Measurements from ENCODE around the gene TBC1D1. TPM values are rescaled to one million over a fixed set of nuclear protein-coding genes. Genes with fewer than 3 reads are reported as not detected.

The TBC1D1 gene
- total RNA-seq, 1 experiment from 2014 or later: 28.5 TPM

DNA sequence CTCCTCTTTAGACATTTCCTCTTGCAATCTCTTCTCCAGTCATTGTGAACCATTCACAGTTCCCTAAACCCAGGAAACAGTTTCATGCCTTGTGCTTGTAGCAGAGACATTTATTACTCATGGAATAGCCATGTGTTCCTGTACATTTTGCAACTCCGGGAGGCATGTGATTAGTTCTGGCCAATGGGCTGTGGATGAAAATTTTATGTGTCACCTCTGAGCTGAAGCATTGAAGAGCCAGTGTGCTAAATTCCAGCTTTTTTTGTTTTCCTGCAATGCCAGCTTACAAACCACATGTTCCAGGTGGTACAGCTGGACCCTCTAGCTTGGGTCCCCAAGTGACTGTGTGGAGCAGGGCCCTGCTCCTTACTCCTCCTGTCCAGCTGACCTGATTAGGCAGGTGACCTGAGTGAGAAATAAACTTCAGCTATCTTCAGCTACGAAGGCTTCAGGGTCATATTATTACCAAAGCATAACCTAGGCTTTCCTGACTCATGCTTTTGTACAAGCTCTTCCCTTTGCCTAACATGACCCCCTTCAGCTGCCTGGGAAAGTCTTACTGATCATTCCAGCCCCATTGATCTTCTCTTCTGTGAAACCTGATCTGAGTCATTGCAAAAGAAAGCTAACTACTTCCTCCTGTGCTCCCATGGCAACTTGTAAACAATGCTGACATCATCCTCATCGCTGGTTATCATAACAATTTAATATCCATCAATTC lies 269.8 kb downstream of the TBC1D1 start:
- H3K4me3 ChIP-seq (ENCODE audit: low read depth, low read length): no peak overlapping the region
- intact Hi-C loops (cut with micrococcal nuclease; ENCODE audit: unreplicated experiment): no loop called here
- no peaks in the 10 kb centered on the region for H3K27me3 ChIP-seq (replicated peaks; ENCODE audit: control insufficient read depth, insufficient read depth, low read length)
- Mint-ChIP-seq H3K4me3 (ENCODE audit: unreplicated experiment) (no peak overlapping the region), H3K9me3 (ENCODE audit: unreplicated experiment) (peaks cover 6% of the 10 kb centered on the region), H3K27me3 (ENCODE audit: insufficient read depth, unreplicated experiment) (no peaks in the 10 kb centered on the region), H3K36me3 (ENCODE audit: insufficient read depth, unreplicated experiment) (no peaks in the 10 kb centered on the region), H3K4me1 (ENCODE audit: low read depth, unreplicated experiment) (peaks cover 11% of the 10 kb centered on the region), H3K27ac (ENCODE audit: unreplicated experiment) (peak overlapping the region; percentile 76)
- no peaks in the 10 kb centered on the region for H3K4me1 ChIP-seq
- no peak for TF ChIP-seq CTCF (IDR thresholded peaks at IDR 0.05; ENCODE audit: insufficient read depth in 1 of 2, low read depth in 1 of 2, low read length in 1 of 2, severe bottlenecking in 1 of 2, unreplicated experiment in 1 of 2)
- CTCF ChIA-PET: interaction anchor here (0.5 to 0.6 kb wide), 2 partner anchors 50 to 461 kb away, joined by 3 read pairs; no protein-coding TSS in a partner anchor
- DNase-seq: peak in 1 of 2 experiments; percentile 19
- no TSS peak for BruUV-seq (replicated peaks)
- POLR2A ChIA-PET: no interaction called here
- no peaks in the 10 kb centered on the region for H3K9me3 ChIP-seq
- no peaks in the 10 kb centered on the region for H3K36me3 ChIP-seq (ENCODE audit: control insufficient read depth, insufficient read depth, low read length)

- Mint-ChIP-seq H3K27ac (ENCODE audit: unreplicated experiment) (peak overlapping the region; percentile 76), H3K4me1 (ENCODE audit: low read depth, unreplicated experiment) (peaks cover 11% of the 10 kb centered on the region), H3K4me3 (ENCODE audit: unreplicated experiment) (no peak overlapping the region), H3K9me3 (ENCODE audit: unreplicated experiment) (peaks cover 9% of the 10 kb centered on the region), H3K27me3 (ENCODE audit: insufficient read depth, unreplicated experiment) (no peaks in the 10 kb centered on the region), H3K36me3 (ENCODE audit: insufficient read depth, unreplicated experiment) (no peaks in the 10 kb centered on the region)
- DNase-seq: no peak
- Histone ChIP-seq H3K36me3 (ENCODE audit: control insufficient read depth, insufficient read depth, low read length) (no peaks in the 10 kb centered on the region), H3K4me1 (no peaks in the 10 kb centered on the region), H3K9me3 (no peaks in the 10 kb centered on the region), H3K27me3 (replicated peaks; ENCODE audit: control insufficient read depth, insufficient read depth, low read length) (no peaks in the 10 kb centered on the region), H3K4me3 (ENCODE audit: low read depth, low read length) (no peak overlapping the region)
- BruUV-seq (replicated peaks): no TSS peak
- intact Hi-C loops (cut with micrococcal nuclease; ENCODE audit: unreplicated experiment): no loop called here
- ChIA-PET CTCF (interaction anchor here (0.5 to 0.6 kb wide), 2 partner anchors 49 to 460 kb away, joined by 3 read pairs; no protein-coding TSS in a partner anchor), POLR2A (no interaction called here)
- TF ChIP-seq CTCF (IDR thresholded peaks at IDR 0.05; ENCODE audit: insufficient read depth in 1 of 2, low read depth in 1 of 2, low read length in 1 of 2, severe bottlenecking in 1 of 2, unreplicated experiment in 1 of 2): no peak
Measured at GRCh38 chr4:38161208-38162113, 270.6 kb downstream of the TBC1D1 start.

GRCh38 chr4:38162240-38162784 lies 271.4 kb downstream of the TBC1D1 start:
- no peak overlapping the region for H3K4me3 Mint-ChIP-seq (ENCODE audit: unreplicated experiment)

More at GRCh38 chr4:38162240-38162784, 271.4 kb downstream of the TBC1D1 start:
- no peaks in the 10 kb centered on the region for H3K27me3 Mint-ChIP-seq (ENCODE audit: insufficient read depth, unreplicated experiment)
- POLR2A ChIA-PET: no interaction called here
- no peaks in the 10 kb centered on the region for H3K36me3 Mint-ChIP-seq (ENCODE audit: insufficient read depth, unreplicated experiment)
- intact Hi-C loops (cut with micrococcal nuclease; ENCODE audit: unreplicated experiment): no loop called here
- Histone ChIP-seq H3K4me1 (no peaks in the 10 kb centered on the region), H3K4me3 (ENCODE audit: low read depth, low read length) (no peak overlapping the region), H3K9me3 (no peaks in the 10 kb centered on the region), H3K27me3 (replicated peaks; ENCODE audit: control insufficient read depth, insufficient read depth, low read length) (no peaks in the 10 kb centered on the region), H3K36me3 (ENCODE audit: control insufficient read depth, insufficient read depth, low read length) (no peaks in the 10 kb centered on the region)
- no TSS peak for BruUV-seq (replicated peaks)
- DNase-seq: no peak
- peaks cover 9% of the 10 kb centered on the region for H3K9me3 Mint-ChIP-seq (ENCODE audit: unreplicated experiment)
- no peak for TF ChIP-seq CTCF (IDR thresholded peaks at IDR 0.05; ENCODE audit: insufficient read depth in 1 of 2, low read depth in 1 of 2, low read length in 1 of 2, severe bottlenecking in 1 of 2, unreplicated experiment in 1 of 2)
- H3K4me1 Mint-ChIP-seq (ENCODE audit: low read depth, unreplicated experiment): peaks cover 11% of the 10 kb centered on the region
- H3K27ac Mint-ChIP-seq (ENCODE audit: unreplicated experiment): no peak overlapping the region
- CTCF ChIA-PET: no interaction called here

Measured in Caco-2 (cell line).